Inflammatory macrophage treated with lipopolysaccharide for 4 hours (primary cell): ENCODE results near the gene KRT8.

ENCODE experiments used
- DNase-seq: peaks from one replicate; pipeline ENCODE4 v3.0.0-alpha.2; 2020

Gene KRT8

GRCh38 chr12:52925717-52926595 is 21.1 kb upstream of the KRT8 start:
- no peak for DNase-seq

DNA sequence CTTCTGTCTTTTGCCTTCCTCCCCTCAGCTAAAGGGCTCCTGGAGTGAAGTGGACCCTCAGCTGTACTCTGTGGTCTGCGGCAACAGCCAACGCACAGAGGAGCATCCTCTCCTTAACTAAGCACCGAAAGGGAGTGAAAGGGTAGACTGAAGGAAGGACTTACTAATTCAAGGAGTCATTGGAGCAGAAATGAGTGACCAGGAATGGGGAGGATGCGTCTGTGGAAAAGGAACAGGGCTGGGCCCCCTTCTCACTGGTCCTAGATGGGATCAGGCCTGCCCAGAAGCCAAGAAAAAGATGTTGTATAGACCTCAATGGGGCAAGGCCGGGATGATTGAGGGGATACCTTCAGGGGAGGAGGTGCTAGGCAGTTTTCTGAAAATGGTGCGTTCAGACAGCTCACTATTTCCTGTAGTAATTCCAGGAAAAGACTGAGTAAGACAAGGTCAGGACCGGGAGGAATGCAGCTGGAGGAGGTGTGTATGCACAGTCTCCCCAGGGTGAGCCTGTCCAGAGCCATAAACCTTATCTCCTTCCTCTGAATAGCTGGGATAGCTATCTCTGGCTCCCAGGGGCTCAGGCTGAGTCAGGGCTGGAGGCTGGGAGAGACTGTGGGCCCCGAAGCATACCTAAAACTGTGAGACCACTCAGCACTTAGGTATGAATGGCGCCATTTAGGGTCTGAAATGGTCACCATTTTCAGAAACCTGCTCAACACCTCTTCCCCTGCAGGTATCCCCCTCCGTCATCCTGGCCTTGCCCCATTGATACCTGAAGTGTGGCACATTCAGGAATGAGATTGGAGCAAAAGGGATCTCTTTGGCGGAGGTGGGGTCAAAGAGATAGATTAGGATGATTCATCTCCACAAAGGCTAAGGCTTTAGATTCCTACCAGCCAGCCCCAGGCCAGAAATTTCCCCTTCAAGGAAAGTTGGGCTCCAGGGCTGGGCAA is 20.2 kb upstream of the KRT8 start:
- no peak for DNase-seq

DNA sequence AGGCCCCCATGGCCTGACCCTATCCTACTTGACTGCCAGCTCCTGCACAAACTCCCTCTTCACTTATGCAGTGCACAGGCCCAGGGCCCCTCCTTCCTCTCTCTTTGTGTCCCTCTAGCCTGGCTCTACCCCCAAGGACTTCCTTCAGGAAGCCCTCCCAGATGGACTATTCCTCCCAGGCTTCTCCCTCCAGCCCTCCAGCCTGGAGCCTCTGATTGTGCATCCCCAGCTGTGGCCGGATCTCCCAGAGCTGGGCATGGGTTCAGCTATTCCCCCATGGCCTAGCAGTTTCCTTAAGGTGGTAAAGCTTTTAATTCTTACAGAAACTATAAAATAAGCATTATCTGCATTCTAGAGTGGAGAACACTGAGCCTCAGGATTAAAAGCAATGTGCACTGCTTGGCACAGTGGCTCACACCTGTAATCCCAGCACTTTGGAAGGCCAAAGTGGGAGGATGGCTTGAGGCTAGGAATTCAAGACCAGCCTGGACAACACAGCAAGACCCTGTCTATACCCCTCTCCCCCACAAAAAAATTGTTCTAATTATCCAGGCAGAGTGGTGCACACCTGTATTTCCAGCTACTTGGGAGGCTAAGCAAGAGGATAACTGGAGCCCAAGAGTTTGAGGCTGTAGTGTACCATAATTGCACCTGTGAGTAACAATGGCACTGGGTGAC is 16.8 kb upstream of the KRT8 start:
- no peak for DNase-seq

GRCh38 chr12:52920937-52921336 is 16.1 kb upstream of the KRT8 start:
- no peak for DNase-seq

GRCh38 chr12:52918784-52919183 is 13.9 kb upstream of the KRT8 start:
- no peak for DNase-seq

DNA sequence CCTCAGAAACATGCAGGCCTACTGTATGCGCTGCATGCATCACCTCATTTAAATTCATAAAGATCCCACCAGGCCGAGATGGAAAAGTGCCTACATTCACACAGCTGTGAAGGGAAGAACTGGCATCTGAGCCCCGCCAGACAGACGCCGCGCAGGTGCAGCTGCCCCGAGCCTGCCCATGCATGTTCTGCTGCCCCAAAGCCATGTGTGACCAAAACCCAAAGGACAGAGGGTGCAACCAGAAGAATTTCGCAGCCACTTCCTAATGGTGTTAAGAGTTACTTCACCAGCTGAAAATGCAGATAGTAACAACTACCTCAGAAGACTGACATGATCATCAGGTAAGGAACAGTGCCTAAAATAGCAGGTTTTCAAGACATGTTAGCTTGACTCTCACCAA is 13.5 kb upstream of the KRT8 start:
- no peak for DNase-seq

GRCh38 chr12:52917800-52918199 is 12.9 kb upstream of the KRT8 start:
- no peak for DNase-seq

DNA sequence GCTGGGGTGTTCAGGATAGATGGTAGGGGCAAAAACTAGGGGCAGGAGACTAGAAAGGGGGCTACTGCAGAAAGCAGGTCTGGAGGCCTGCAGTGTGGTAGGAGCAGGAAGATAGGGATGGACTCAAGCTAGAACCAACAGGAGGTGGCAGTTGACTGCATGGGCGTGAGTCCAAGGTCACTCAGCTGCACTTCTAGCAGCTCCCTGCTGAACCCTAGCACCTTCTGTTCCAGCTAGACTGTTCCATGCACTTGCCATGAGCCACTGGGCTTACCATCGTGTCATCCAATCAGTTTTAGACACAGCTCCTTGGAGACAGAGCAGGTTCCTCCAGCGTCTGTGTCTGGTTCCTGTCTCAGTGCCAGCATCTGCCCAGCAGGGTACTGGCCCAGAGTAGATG is 11.3 kb upstream of the KRT8 start:
- DNase-seq, result no peak

DNA sequence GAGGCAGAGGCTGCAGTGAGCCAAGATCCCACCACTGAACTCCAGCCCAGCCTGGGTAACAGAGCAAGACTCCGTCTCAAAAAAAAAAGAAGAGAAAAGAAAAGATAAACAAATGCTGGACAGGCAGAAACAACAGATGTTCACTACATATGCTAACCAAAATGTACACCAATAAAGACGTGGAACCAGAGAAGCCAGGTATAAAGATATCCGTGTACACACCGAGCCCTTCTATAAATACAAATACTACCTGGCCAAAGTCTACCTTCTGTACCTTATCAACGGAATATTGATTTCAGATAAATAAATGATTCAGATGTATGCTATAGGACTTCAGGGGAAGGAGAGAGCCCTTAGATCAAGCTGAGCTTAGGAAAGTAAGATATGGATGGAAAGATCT is 10.8 kb upstream of the KRT8 start:
- no peak for DNase-seq

- DNase-seq, result no peak
Observed at GRCh38 chr12:52914576-52915121, 9.8 kb upstream of the KRT8 start.

GRCh38 chr12:52913431-52913821 is 8.6 kb upstream of the KRT8 start:
- DNase-seq, result no peak

- no peak for DNase-seq
Observed at GRCh38 chr12:52912711-52913430, 8.0 kb upstream of the KRT8 start.

DNA sequence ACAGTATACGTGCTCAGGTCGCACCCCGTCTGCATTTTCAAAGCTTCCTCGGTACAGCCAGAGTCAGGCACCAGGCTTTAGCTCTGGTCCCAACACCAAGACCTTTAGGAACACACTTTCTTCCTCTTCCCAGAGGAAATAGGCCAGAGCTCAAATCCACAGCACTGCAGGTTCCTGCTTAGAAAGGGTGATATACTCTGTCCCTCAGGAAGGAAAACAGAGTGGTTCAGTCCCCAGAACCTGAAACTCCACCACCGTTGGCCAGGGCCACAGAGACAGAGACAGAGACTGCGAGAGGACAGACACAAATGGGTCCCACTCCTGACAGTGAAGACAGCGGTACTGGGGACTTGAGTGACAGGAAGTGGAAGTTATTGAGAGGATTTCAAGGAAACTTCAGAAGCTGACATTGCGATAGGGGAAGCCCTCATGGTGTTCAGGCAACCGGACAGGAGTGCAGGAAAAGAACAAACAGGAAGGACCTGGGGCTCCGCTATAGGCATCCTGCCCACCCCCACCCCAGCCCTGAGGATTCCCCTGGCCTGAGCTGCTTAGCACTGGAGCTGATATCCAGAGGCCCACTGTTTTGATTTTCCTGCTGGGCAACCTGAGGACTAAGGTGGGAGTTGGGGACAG is 5.5 kb upstream of the KRT8 start:
- DNase-seq, result peak; percentile 29

DNA sequence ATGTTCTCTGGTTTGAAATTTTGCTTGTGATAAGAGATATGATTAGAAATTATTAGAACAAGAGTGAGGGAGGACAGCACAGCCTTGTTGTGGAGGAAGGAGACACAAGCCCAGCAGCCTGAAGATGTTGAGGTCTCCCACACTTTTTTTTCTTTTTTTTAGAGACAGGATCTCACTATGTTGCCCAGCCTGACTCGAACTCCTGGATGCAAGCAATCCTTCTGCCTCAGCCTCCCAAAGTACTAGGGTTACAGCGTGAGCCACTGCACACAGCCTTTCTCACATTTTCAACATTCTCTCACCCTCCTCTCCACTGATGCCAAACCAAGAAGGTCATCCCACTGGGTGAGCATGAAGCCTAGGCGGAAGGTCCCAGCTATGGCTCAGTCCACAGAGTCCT is 4.9 kb upstream of the KRT8 start:
- DNase-seq, result no peak

GRCh38 chr12:52909331-52909730 is 4.5 kb upstream of the KRT8 start:
- DNase-seq, result no peak

DNA sequence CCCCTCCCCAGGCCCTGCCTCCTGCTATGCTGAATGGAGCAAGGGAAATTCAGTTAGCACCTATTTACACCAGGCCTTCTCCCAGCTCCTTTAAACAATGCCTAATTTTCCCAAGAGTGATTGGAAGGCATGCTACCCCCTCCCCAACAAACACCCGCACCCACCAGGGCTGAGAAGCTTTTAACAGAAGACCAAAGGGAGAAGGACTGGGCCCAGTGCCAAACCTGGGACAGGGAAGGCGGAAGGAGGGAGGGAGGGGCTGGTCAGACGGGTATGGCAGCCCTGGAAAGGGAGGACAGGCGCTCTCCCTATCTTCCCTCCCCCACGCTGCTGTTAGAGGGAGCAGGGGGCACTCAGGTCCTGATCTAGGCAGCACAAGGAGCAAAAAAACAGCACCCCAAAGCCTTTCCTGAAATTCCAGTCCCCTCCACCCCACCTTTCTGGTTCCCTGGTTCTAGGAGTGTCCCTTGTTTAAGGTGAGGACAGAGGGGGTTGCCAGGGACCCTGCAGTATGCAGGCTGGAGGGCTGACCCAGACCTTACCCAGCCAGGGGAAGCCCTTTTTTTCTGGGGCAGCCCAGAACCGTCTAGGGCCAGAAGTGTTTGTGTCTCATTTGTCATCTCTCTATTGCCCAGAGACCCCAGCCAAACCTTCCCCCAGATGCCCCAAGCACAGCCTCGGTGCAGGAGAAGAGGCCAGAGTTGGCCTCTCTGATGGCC is 2.4 kb upstream of the KRT8 start:
- no peak for DNase-seq

DNA sequence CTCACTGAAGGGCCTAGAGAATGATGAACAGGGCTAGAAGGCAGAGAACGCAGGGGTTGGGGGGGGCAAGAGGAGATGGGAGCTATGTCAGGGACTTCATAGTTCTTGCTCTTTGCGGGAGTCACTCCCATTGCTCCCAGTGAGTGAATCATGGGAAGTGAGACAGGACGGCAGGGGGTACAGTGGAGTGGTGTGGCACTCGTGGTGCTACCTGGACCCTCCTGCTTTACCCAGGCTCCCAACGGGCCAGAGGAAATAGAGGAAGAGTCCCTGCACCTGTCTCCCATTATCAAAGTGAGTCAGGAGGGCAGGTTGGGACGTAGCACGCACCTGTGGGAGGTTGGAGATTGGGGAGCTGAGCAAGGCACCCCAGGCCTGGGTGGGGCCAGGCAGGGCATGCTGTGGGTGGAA is 1.3 kb upstream of the KRT8 start:
- no peak for DNase-seq

DNA sequence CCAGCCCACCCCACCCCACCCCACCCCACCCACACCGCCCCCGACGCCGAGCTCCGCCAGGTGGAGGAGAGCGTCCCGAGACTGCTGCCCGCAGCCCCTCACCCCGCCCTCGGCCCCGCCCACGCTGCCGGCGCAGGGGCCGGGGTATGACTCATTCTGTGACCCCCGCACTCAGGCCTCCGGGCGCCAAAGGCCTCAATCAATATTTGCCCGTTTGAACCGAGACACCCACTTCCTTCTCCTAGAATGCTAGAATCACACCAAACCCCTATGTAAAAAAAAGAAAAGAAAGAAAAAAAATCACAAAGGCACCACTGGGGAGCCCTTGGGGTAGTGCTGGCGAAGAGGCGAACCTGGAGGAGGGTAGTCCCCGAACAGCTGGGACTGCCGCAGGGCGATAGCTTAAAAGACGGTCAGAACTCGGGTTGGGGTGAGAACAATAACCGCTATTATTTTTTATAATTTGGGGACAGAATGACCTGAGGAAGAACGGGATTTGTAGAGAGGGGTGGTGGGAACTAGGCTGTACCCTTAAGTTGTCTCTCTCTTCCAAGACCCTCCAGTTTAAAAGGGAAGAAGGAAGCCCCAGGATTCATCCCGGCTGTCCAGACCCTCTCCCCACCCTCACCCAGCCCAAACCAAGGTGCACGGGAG is 894 bp downstream of the KRT8 start:
- no peak for DNase-seq

- peak; percentile 32 for DNase-seq
Observed at GRCh38 chr12:52903285-52903854, 1.5 kb downstream of the KRT8 start.
